H1 (cell line): Measurements from ENCODE around the gene KRT72. TPM values are rescaled to one million over a fixed set of nuclear protein-coding genes. Genes with fewer than 3 reads are reported as not detected.

ENCODE experiments used
- CTCF ChIA-PET: fragments of 300-600 bp; sonication (Branson Sonifier 250); formaldehyde crosslinking; loops from one replicate; lab custom pipeline; 2021; ENCODE audit not compliant: partially characterized antibody; lab: Charles Lee
- POLR2A ChIA-PET: fragments of 300-600 bp; sonication (Branson Sonifier 250); formaldehyde crosslinking; loops from one replicate; lab custom pipeline; 2021; ENCODE audit warnings: inconsistent platforms; ENCODE audit not compliant: partially characterized antibody; lab: Charles Lee
- DNase-seq, 2 experiments: peaks; one replicate each; pipeline versions ENCODE4 v3.0.0 to v3.0.0-alpha.2; 2010 to 2022; ENCODE audit warnings: low spot score in 2 of 2, low read depth in 1 of 2, mixed read lengths in 1 of 2
- FAIRE-seq: peaks from 2 replicates; lab custom pipeline; 2011; peaks lifted over from hg19 to GRCh38; lab: Jason Lieb, UNC
- H2AFZ ChIP-seq: 2 replicates; pipeline ENCODE4 v1.8.1; 2012; ENCODE audit warnings: low read length, inconsistent platforms
- H2AK5ac ChIP-seq: 2 replicates; pipeline ENCODE4 v1.6.1; 2013; ENCODE audit warnings: low read depth, low read length
- H2BK120ac ChIP-seq: replicated peaks from 2 replicates; pipeline ENCODE3; 2013; ENCODE audit warnings: low read depth, low read length, inconsistent platforms
- H2BK12ac ChIP-seq: 2 replicates; pipeline ENCODE4 v1.6.1; 2013; ENCODE audit warnings: low read depth, low read length
- H2BK15ac ChIP-seq: 2 replicates; pipeline ENCODE4 v1.6.1; 2013; ENCODE audit warnings: low read length
- H2BK20ac ChIP-seq: 2 replicates; pipeline ENCODE4 v1.6.1; 2013; ENCODE audit warnings: low read length
- H2BK5ac ChIP-seq: 2 replicates; pipeline ENCODE4 v1.6.1; 2013; ENCODE audit warnings: low read depth, low read length
- H3K14ac ChIP-seq: 2 replicates; pipeline ENCODE4 v1.6.1; 2013; ENCODE audit warnings: inconsistent platforms; ENCODE audit not compliant: insufficient read length
- H3K18ac ChIP-seq: 2 replicates; pipeline ENCODE4 v1.6.1; 2013; ENCODE audit warnings: low read length; ENCODE audit errors: extremely low read depth
- H3K23ac ChIP-seq: 2 replicates; pipeline ENCODE4 v1.6.1; 2013; ENCODE audit warnings: inconsistent platforms; ENCODE audit not compliant: insufficient read length
- H3K23me2 ChIP-seq: 2 replicates; pipeline ENCODE4 v1.6.1; 2013; ENCODE audit warnings: low read depth, low read length
- H3K27ac ChIP-seq: 2 replicates; pipeline ENCODE4 v1.6.1; 2011; ENCODE audit warnings: low read depth, low read length, inconsistent platforms
- H3K27me3 ChIP-seq, 4 experiments: replicated peaks in 1 of 4; 1 replicate in 1 of 4; 2 replicates in 3 of 4; pipeline versions ENCODE4 v1.6.1 to v1.8.1; 2011 to 2013; ENCODE audit warnings: low read length in 3 of 4, mild to moderate bottlenecking in 3 of 4, inconsistent platforms in 2 of 4, mixed read lengths in 2 of 4, moderate library complexity in 1 of 4; ENCODE audit not compliant: control insufficient read depth in 3 of 4, insufficient read depth in 3 of 4; ENCODE audit errors: extremely low read depth in 1 of 4
- H3K36me3 ChIP-seq, 4 experiments: 2 replicates each; pipeline versions ENCODE4 v1.6.1 to v1.8.1; 2011 to 2013; ENCODE audit warnings: mild to moderate bottlenecking in 4 of 4, low read length in 3 of 4, moderate library complexity in 2 of 4, control low read depth in 1 of 4, inconsistent platforms in 1 of 4; ENCODE audit not compliant: insufficient read depth in 4 of 4, control insufficient read depth in 2 of 4
- H3K4ac ChIP-seq: replicated peaks from 2 replicates; pipeline ENCODE3; 2013; ENCODE audit warnings: low read length, low read depth, mixed read lengths, inconsistent platforms; ENCODE audit not compliant: insufficient read length
- H3K4me1 ChIP-seq, 4 experiments: replicated peaks in 1 of 4; 1 replicate in 1 of 4; 2 replicates in 3 of 4; pipeline versions ENCODE4 v1.6.1 to v1.8.1; 2011 to 2013; ENCODE audit warnings: low read length in 3 of 4, inconsistent platforms in 2 of 4, mixed read lengths in 1 of 4; ENCODE audit not compliant: insufficient read depth in 4 of 4, control insufficient read depth in 3 of 4
- H3K4me2 ChIP-seq, 2 experiments: 2 replicates each; pipeline versions ENCODE4 v1.6.1 to v1.8.1; 2011 to 2013; ENCODE audit warnings: low read depth in 2 of 2, low read length in 2 of 2, control low read depth in 1 of 2, inconsistent platforms in 1 of 2, mild to moderate bottlenecking in 1 of 2; ENCODE audit not compliant: insufficient read depth in 1 of 2
- H3K4me3 ChIP-seq, 4 experiments: fragments of 200-600, 300-600 bp in 1 of 4; sonication (generic), shearing (Covaris generic), sonication (Bioruptor Twin) in 1 of 4; 2 replicates each; pipeline versions ENCODE4 v1.5.1 to v1.8.1; 2011 to 2016; ENCODE audit warnings: low read length in 4 of 4, low read depth in 3 of 4, control low read depth in 2 of 4, inconsistent platforms in 2 of 4, mild to moderate bottlenecking in 2 of 4, mixed read lengths in 1 of 4, moderate library complexity in 1 of 4; ENCODE audit not compliant: insufficient read depth in 2 of 4; ENCODE audit errors: extremely low read depth in 1 of 4
- H3K56ac ChIP-seq: replicated peaks from 2 replicates; pipeline ENCODE3; 2013; ENCODE audit warnings: low read depth, mild to moderate bottlenecking, mixed read lengths, low read length, inconsistent platforms; ENCODE audit not compliant: insufficient read length
- H3K79me1 ChIP-seq: 2 replicates; pipeline ENCODE4 v1.6.1; 2013; ENCODE audit warnings: low read depth, low read length, control low read depth
- H3K79me2 ChIP-seq, 2 experiments: 2 replicates each; pipeline versions ENCODE4 v1.6.1 to v1.8.1; 2012 to 2013; ENCODE audit warnings: low read length in 2 of 2, mild to moderate bottlenecking in 2 of 2, inconsistent platforms in 1 of 2; ENCODE audit not compliant: insufficient read depth in 2 of 2, control insufficient read depth in 1 of 2
- H3K9ac ChIP-seq, 4 experiments: replicated peaks in 1 of 4; 1 replicate in 1 of 4; 2 replicates in 3 of 4; pipeline versions ENCODE4 v1.6.1 to v1.8.1; 2011 to 2013; ENCODE audit warnings: low read depth in 3 of 4, low read length in 3 of 4, control low read depth in 2 of 4, mild to moderate bottlenecking in 2 of 4, moderate library complexity in 2 of 4, inconsistent platforms in 1 of 4; ENCODE audit errors: extremely low read depth in 1 of 4
- H3K9me3 ChIP-seq, 2 experiments: 2 replicates each; pipeline versions ENCODE4 v1.6.1 to v1.8.1; 2012 to 2013; ENCODE audit warnings: mild to moderate bottlenecking in 2 of 2, moderate library complexity in 2 of 2, control low read depth in 1 of 2, inconsistent platforms in 1 of 2, low read depth in 1 of 2, low read length in 1 of 2, mixed read lengths in 1 of 2; ENCODE audit not compliant: insufficient read depth in 2 of 2
- H4K20me1 ChIP-seq, 2 experiments: replicated peaks in 1 of 2; 2 replicates each; pipeline versions ENCODE3 to v1.8.1; 2011 to 2013; ENCODE audit warnings: inconsistent platforms in 2 of 2, low read length in 2 of 2, mild to moderate bottlenecking in 1 of 2; ENCODE audit not compliant: insufficient read depth in 2 of 2, control insufficient read depth in 1 of 2
- H4K5ac ChIP-seq: 2 replicates; pipeline ENCODE4 v1.6.1; 2013; ENCODE audit warnings: low read length, low read depth, mixed read lengths, inconsistent platforms; ENCODE audit not compliant: insufficient read length
- H4K8ac ChIP-seq: 2 replicates; pipeline ENCODE4 v1.8.0; 2013; ENCODE audit warnings: mild to moderate bottlenecking, moderate library complexity, low read length, inconsistent platforms; ENCODE audit not compliant: insufficient read depth; ENCODE audit errors: extremely low read depth
- H4K91ac ChIP-seq: replicated peaks from 2 replicates; pipeline ENCODE3; 2013; ENCODE audit warnings: low read length, mixed read lengths, inconsistent platforms; ENCODE audit not compliant: insufficient read length
- BCL11A ChIP-seq, 2 experiments: IDR thresholded peaks; one replicate each; pipeline ENCODE4 v1.6.1; 2011; ENCODE audit warnings: low read depth in 2 of 2, low read length in 2 of 2, mild to moderate bottlenecking in 2 of 2
- CEBPB ChIP-seq: IDR thresholded peaks from 2 replicates; pipeline ENCODE4 v1.6.1; 2012; ENCODE audit warnings: low read depth, low read length
- CHD2 ChIP-seq: IDR thresholded peaks from 2 replicates; pipeline ENCODE4 v1.6.1; 2012; ENCODE audit warnings: low read length, improper control_type of control experiment
- E2F6 ChIP-seq: IDR thresholded peaks from 2 replicates; pipeline ENCODE4 v1.6.1; 2012; ENCODE audit warnings: inconsistent platforms
- EZH2 ChIP-seq: fragments of 200-600 bp; sonication (generic); IDR thresholded peaks from 2 replicates; pipeline ENCODE4 v1.7.1; 2012; ENCODE audit warnings: low read depth, mild to moderate bottlenecking, moderate library complexity, low read length, inconsistent platforms; ENCODE audit not compliant: severe bottlenecking
- JUND ChIP-seq: IDR thresholded peaks from 2 replicates; pipeline ENCODE4 v1.6.1; 2011; ENCODE audit warnings: mild to moderate bottlenecking, improper control_type of control experiment, low read length
- MAFK ChIP-seq: IDR thresholded peaks from 2 replicates; pipeline ENCODE4 v1.6.1; 2012; ENCODE audit warnings: low read depth, mild to moderate bottlenecking, improper control_type of control experiment, low read length
- NANOG ChIP-seq: IDR thresholded peaks from 2 replicates; pipeline ENCODE4 v1.6.1; 2011; ENCODE audit warnings: low read length, low read depth, mild to moderate bottlenecking, inconsistent platforms; ENCODE audit not compliant: insufficient read depth, poor library complexity, severe bottlenecking
- NRF1 ChIP-seq: IDR thresholded peaks from 2 replicates; pipeline ENCODE4 v1.6.1; 2011; ENCODE audit warnings: mild to moderate bottlenecking, low read depth, low read length, improper control_type of control experiment
- POLR2AphosphoS5 ChIP-seq: IDR thresholded peaks from 2 replicates; pipeline ENCODE4 v1.6.1; 2011; ENCODE audit warnings: low read depth, low read length
- TAF1 ChIP-seq: IDR thresholded peaks from 2 replicates; pipeline ENCODE4 v1.6.1; 2011; ENCODE audit warnings: mild to moderate bottlenecking, low read depth, low read length
- WGBS, 2 experiments: shearing (Covaris generic) in 1 of 2; methylation state at CpG; one replicate each; pipeline versions ENCODE4 v1.1.6 to v1.1.7; 2013 to 2015; ENCODE audit warnings: low lambda C conversion rate in 2 of 2, mixed read lengths in 2 of 2, inconsistent platforms in 1 of 2, low coverage in 1 of 2, missing lambda C conversion rate in 1 of 2; ENCODE audit not compliant: insufficient replicate concordance in 2 of 2, insufficient coverage in 1 of 2, insufficient read length in 1 of 2; ENCODE audit errors: extremely low coverage in 1 of 2, missing lambda C conversion rate in 1 of 2; 5-methylcytosine and 5-hydroxymethylcytosine counted together
- polyA plus RNA-seq, 7 experiments: library from polyadenylated mRNA; depleted of rRNA in 3 of 7; stranded (reverse) in 5 of 7; unstranded in 2 of 7; fragments of >200 nt in 5 of 7; fragments of 200-250 nt in 2 of 7; gene quantifications; 1 replicate in 5 of 7; 2 replicates in 1 of 7; 4 replicates in 1 of 7; pipeline versions ENCODE4 v1.2.1 to v1.2.3, GENCODE V29; 2011 to 2013; ENCODE audit warnings: missing spikeins in 2 of 7, mixed read lengths in 2 of 7
- total RNA-seq: library from RNA; stranded (reverse); fragmentation: NEBNext Ultra II Directional; extraction: Animal tissue kit (Norgen Biotek cat#: 25700); gene quantifications from 2 replicates; pipeline ENCODE4 v1.2.1, GENCODE V29; 2021
- TF ChIP-seq, protein P1 (sequence below): IDR thresholded peaks from 2 replicates; pipeline ENCODE4 v1.6.1; 2012; ENCODE audit warnings: inconsistent platforms

KRT72 gene
- total and polyA plus RNA-seq, 2 of the 8 experiments (the other 6 are each of a cell fraction or from before 2014, with no cell fraction given) = not detected

DNA sequence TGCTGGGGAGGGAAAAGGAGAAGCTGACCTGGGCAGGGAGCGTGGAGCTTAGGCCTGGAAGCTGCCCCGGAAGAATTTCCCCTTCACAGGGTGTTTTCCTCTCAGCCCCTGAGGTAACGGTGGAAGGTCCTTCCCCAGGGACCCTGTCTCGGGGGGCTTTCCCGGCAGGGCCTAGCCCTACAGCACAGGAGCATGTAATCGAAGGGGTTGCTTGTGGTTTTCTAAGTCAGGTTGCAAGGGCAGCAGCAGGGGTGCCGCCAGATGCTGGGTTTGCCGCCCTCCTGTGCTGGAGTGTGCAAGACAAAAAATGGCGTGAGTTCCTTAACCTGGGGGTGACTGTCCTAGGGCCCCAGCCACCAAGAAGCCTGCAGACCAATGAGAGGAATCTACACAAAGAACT is 26.0 kb downstream of the KRT72 start:
- no peak overlapping the region for H3K4ac ChIP-seq
- no peaks in the 10 kb centered on the region for H3K36me3 ChIP-seq
- no peaks in the 10 kb centered on the region for H3K23me2 ChIP-seq
- no peaks in the 10 kb centered on the region for H4K20me1 ChIP-seq
- FAIRE-seq = no peak
- H3K9ac ChIP-seq = no peak overlapping the region
- H4K8ac ChIP-seq = no peak overlapping the region
- no peaks in the 10 kb centered on the region for H3K9me3 ChIP-seq
- H2BK15ac ChIP-seq = no peak overlapping the region
- H3K27me3 ChIP-seq = no peaks in the 10 kb centered on the region; a peak in 1 of 7 replicates
- H3K27ac ChIP-seq = no peak overlapping the region
- H4K91ac ChIP-seq = no peak overlapping the region
- H3K79me1 ChIP-seq = no peaks in the 10 kb centered on the region
- ChIA-PET CTCF (interaction anchor here (1.1 to 4.7 kb wide), 12 partner anchors 8 to 364 kb away, joined by 3 to 29 read pairs (median 6); no protein-coding TSS in a partner anchor), POLR2A (interaction anchor here (0.6 kb wide), 1 partner anchor 156 kb away, joined by 3 read pairs; no protein-coding TSS in a partner anchor)
- no peak overlapping the region for H2AFZ ChIP-seq
- H2BK5ac ChIP-seq = no peak overlapping the region
- no peak overlapping the region for H2AK5ac ChIP-seq
- no peak overlapping the region for H3K56ac ChIP-seq
- no peak for DNase-seq
- H4K5ac ChIP-seq = no peak overlapping the region
- H3K79me2 ChIP-seq = no peaks in the 10 kb centered on the region
- H2BK20ac ChIP-seq = no peak overlapping the region
- no peak overlapping the region for H3K4me2 ChIP-seq
- H3K14ac ChIP-seq = no peak overlapping the region
- no peak overlapping the region for H3K18ac ChIP-seq
- H3K23ac ChIP-seq = no peak overlapping the region
- H3K4me1 ChIP-seq = no peaks in the 10 kb centered on the region
- H2BK12ac ChIP-seq = no peak overlapping the region
- no peak overlapping the region for H2BK120ac ChIP-seq
- no peak overlapping the region for H3K4me3 ChIP-seq
- 84% methylated on average over 6 of the region's 9 CpGs; no CpG with 5 or more reads in 1 of the 2 experiments for WGBS, 2 experiments
- no peak for TF ChIP-seq NANOG
- no peak for TF ChIP-seq BCL11A (IDR thresholded peaks at IDR 0.05; ENCODE audit: low read depth in 2 of 2, low read length in 2 of 2)
- no peak for TF ChIP-seq TAF1
- TF ChIP-seq EZH2 = no peak
- TF ChIP-seq NRF1 = no peak
- no peak for TF ChIP-seq POLR2AphosphoS5
- TF ChIP-seq, protein P1, sequence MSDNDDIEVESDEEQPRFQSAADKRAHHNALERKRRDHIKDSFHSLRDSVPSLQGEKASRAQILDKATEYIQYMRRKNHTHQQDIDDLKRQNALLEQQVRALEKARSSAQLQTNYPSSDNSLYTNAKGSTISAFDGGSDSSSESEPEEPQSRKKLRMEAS = no peak
- TF ChIP-seq CEBPB = no peak
- no peak for TF ChIP-seq JUND
- no peak for TF ChIP-seq MAFK
- no peak for TF ChIP-seq E2F6
- no peak for TF ChIP-seq CHD2
